KMS-11 (cell line): ENCODE results near the gene SYNDIG1.

Experiments used
- H2AFZ ChIP-seq: fragments of 200-600 bp; sonication (generic); 2 replicates; pipeline ENCODE4 v1.6.1; 2016; ENCODE audit warnings: antibody characterized with exemption, mixed run types, low read depth
- H3K27ac ChIP-seq: fragments of 200-600 bp; sonication (generic); 2 replicates; pipeline ENCODE4 v1.6.1; 2016; ENCODE audit warnings: mild to moderate bottlenecking, mixed run types
- H3K27me3 ChIP-seq: fragments of 200-600 bp; sonication (generic); 2 replicates; pipeline ENCODE4 v1.6.1; 2017; ENCODE audit warnings: mild to moderate bottlenecking, low read depth, mixed run types, moderate library complexity; ENCODE audit not compliant: insufficient read depth
- H3K36me3 ChIP-seq: fragments of 200-600 bp; sonication (generic); 2 replicates; pipeline ENCODE4 v1.6.1; 2017; ENCODE audit warnings: mild to moderate bottlenecking, mixed run types; ENCODE audit not compliant: insufficient read depth
- H3K4me1 ChIP-seq: fragments of 200-600 bp; sonication (generic); 2 replicates; pipeline ENCODE4 v1.6.1; 2016; ENCODE audit warnings: mild to moderate bottlenecking, low read depth, mixed run types; ENCODE audit not compliant: poor library complexity, severe bottlenecking
- H3K4me2 ChIP-seq: fragments of 200-600 bp; sonication (generic); 2 replicates; pipeline ENCODE4 v1.7.0; 2016; ENCODE audit warnings: mild to moderate bottlenecking, mixed run types
- H3K4me3 ChIP-seq: fragments of 200-600 bp; sonication (generic); IDR thresholded peaks from 2 replicates; pipeline ENCODE4 v1.6.1; 2017; ENCODE audit warnings: low read depth, low read length, mixed read lengths; ENCODE audit not compliant: insufficient read depth
- H3K79me2 ChIP-seq: fragments of 200-600 bp; sonication (generic); 2 replicates; pipeline ENCODE4 v1.6.1; 2016; ENCODE audit warnings: low read depth, mixed run types; ENCODE audit not compliant: insufficient read depth
- H3K9ac ChIP-seq: fragments of 200-600 bp; sonication (generic); 2 replicates; pipeline ENCODE4 v1.6.1; 2016; ENCODE audit warnings: mild to moderate bottlenecking, mixed run types
- H4K20me1 ChIP-seq: fragments of 200-600 bp; sonication (generic); 2 replicates; pipeline ENCODE4 v1.6.1; 2016; ENCODE audit warnings: mild to moderate bottlenecking, mixed run types; ENCODE audit not compliant: insufficient read depth
- TF ChIP-seq, protein P1 (sequence below): fragments of 200-600 bp; sonication (generic); conservative IDR thresholded peaks from 2 replicates; pipeline ENCODE4 v1.6.1; 2017; ENCODE audit warnings: low read depth, mild to moderate bottlenecking, antibody characterized with exemption, low read length, moderate library complexity, mixed read lengths

SYNDIG1 gene

DNA sequence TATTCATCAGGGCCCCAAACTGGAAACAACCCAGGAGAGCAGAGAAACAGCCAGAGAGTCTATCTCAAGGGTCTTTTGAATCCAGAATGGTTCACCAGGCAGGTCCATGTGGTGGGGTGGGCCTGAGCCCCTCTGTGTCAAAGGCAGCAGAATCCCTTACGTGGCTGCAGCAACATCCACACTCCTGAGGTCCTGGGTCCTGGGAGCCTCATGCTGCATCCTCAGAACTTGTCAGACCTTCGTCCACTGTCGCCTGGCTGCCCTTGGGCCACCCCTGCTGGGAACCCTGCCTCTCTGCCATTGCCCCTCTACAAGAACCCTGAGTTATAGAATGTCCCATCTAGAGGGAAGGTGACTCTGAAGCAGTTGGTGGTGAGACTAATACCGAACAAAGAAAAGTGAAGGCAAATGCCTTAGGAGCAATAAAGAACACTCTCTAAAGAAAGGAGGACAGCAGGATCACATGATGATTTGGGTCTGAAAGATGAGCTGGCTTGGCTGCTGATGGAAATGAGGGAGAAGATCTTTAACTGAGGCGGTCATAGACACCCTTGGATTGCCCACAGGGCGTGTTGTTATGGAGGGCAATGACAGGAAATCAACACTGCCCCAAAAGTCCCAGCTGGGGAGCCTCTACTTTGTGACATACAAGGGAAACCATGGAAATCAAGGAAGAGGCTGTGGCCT, 161.2 kb downstream of the SYNDIG1 start:
- no peaks in the 10 kb centered on the region for H4K20me1 ChIP-seq
- no peaks in the 10 kb centered on the region for H3K36me3 ChIP-seq
- H3K79me2 ChIP-seq, result no peaks in the 10 kb centered on the region
- no peak overlapping the region for H3K4me2 ChIP-seq
- H3K9ac ChIP-seq, result no peak overlapping the region
- H3K27ac ChIP-seq, result no peak overlapping the region
- H3K27me3 ChIP-seq, result no peaks in the 10 kb centered on the region
- TF ChIP-seq, protein P1, sequence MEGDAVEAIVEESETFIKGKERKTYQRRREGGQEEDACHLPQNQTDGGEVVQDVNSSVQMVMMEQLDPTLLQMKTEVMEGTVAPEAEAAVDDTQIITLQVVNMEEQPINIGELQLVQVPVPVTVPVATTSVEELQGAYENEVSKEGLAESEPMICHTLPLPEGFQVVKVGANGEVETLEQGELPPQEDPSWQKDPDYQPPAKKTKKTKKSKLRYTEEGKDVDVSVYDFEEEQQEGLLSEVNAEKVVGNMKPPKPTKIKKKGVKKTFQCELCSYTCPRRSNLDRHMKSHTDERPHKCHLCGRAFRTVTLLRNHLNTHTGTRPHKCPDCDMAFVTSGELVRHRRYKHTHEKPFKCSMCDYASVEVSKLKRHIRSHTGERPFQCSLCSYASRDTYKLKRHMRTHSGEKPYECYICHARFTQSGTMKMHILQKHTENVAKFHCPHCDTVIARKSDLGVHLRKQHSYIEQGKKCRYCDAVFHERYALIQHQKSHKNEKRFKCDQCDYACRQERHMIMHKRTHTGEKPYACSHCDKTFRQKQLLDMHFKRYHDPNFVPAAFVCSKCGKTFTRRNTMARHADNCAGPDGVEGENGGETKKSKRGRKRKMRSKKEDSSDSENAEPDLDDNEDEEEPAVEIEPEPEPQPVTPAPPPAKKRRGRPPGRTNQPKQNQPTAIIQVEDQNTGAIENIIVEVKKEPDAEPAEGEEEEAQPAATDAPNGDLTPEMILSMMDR, result no peak
- no peaks in the 10 kb centered on the region for H3K4me1 ChIP-seq
- no peak overlapping the region for H2AFZ ChIP-seq
- H3K4me3 ChIP-seq, result no peak overlapping the region

DNA sequence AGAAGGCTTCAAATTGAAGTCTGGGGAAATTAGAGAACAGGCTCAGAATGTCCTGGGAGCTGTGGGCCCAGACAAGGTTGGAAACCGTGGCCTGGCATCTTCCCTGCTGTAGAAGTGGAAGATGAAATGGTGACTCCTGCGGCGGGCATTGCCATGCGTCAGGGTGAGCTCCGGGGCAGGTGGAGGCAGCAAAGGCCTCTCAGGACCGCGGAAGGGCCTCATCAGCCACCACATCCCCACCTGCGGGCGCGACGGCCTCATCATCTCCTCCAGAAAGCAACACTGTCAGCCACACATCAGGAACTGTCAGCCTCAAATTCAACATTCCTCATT, 161.7 kb downstream of the SYNDIG1 start:
- no peaks in the 10 kb centered on the region for H4K20me1 ChIP-seq
- no peak overlapping the region for H2AFZ ChIP-seq
- no peaks in the 10 kb centered on the region for H3K36me3 ChIP-seq
- H3K4me3 ChIP-seq, result no peak overlapping the region
- no peak overlapping the region for H3K4me2 ChIP-seq
- no peaks in the 10 kb centered on the region for H3K4me1 ChIP-seq
- TF ChIP-seq, protein P1, result no peak
- H3K27me3 ChIP-seq, result no peaks in the 10 kb centered on the region
- H3K27ac ChIP-seq, result no peak overlapping the region
- no peak overlapping the region for H3K9ac ChIP-seq
- no peaks in the 10 kb centered on the region for H3K79me2 ChIP-seq

DNA sequence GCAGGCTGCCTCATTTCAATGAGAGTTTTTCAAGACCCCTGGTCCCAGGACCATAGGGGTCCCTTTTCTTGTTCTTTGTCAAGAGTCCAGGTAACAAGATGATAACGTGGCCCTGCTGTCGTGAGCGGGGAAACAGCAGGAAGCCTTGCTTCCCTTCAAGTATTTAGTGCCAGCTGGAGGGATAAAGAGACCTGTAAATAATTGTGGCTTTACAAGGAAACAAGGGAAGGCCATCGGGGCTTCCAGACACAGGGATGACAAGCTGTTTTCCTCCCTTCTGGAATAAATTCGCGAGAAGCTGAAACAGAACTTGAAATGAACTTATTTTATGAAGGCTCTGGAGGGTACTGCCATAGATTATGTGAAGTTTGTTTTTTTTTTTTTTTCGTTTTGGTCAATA, 163.2 kb downstream of the SYNDIG1 start:
- no peaks in the 10 kb centered on the region for H3K36me3 ChIP-seq
- no peak overlapping the region for H3K27ac ChIP-seq
- H3K79me2 ChIP-seq, result no peaks in the 10 kb centered on the region
- TF ChIP-seq, protein P1, result no peak
- no peaks in the 10 kb centered on the region for H4K20me1 ChIP-seq
- H2AFZ ChIP-seq, result no peak overlapping the region
- H3K4me3 ChIP-seq, result no peak overlapping the region
- no peaks in the 10 kb centered on the region for H3K27me3 ChIP-seq
- no peak overlapping the region for H3K9ac ChIP-seq
- H3K4me2 ChIP-seq, result no peak overlapping the region
- H3K4me1 ChIP-seq, result no peaks in the 10 kb centered on the region

DNA sequence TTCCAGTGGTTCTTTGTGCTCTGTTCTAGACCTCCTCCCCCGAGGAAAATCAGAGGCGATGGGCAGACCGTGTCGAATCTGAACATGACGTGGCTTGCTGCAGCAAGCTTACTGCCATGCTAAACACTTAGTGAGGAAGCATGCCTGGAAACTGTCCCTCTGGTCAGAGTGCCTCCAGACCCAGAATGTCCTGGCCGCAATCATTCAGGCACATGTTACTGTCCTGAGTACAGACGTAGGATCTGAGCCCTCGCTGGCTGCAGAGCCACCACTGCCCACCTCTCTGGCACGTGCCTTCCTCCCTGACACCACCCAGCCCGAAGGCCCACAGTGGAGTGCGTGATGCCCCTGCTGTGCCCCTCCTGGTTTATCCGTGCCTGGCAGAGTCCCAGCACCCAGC, 163.6 kb downstream of the SYNDIG1 start:
- no peaks in the 10 kb centered on the region for H4K20me1 ChIP-seq
- no peak overlapping the region for H2AFZ ChIP-seq
- H3K9ac ChIP-seq, result no peak overlapping the region
- no peaks in the 10 kb centered on the region for H3K36me3 ChIP-seq
- no peaks in the 10 kb centered on the region for H3K4me1 ChIP-seq
- no peak overlapping the region for H3K4me2 ChIP-seq
- no peak overlapping the region for H3K27ac ChIP-seq
- no peak overlapping the region for H3K4me3 ChIP-seq
- TF ChIP-seq, protein P1, result no peak
- no peaks in the 10 kb centered on the region for H3K79me2 ChIP-seq
- H3K27me3 ChIP-seq, result no peaks in the 10 kb centered on the region
